HG02623 (cell line): ENCODE results near the gene EVX2.

ENCODE experiments used
- ATAC-seq: cut with Tn5 transposase; IDR thresholded peaks from one replicate; pipeline ENCODE4 v1.9.1; 2021; ENCODE audit warnings: moderate library complexity; ENCODE audit not compliant: unreplicated experiment

The EVX2 gene

DNA sequence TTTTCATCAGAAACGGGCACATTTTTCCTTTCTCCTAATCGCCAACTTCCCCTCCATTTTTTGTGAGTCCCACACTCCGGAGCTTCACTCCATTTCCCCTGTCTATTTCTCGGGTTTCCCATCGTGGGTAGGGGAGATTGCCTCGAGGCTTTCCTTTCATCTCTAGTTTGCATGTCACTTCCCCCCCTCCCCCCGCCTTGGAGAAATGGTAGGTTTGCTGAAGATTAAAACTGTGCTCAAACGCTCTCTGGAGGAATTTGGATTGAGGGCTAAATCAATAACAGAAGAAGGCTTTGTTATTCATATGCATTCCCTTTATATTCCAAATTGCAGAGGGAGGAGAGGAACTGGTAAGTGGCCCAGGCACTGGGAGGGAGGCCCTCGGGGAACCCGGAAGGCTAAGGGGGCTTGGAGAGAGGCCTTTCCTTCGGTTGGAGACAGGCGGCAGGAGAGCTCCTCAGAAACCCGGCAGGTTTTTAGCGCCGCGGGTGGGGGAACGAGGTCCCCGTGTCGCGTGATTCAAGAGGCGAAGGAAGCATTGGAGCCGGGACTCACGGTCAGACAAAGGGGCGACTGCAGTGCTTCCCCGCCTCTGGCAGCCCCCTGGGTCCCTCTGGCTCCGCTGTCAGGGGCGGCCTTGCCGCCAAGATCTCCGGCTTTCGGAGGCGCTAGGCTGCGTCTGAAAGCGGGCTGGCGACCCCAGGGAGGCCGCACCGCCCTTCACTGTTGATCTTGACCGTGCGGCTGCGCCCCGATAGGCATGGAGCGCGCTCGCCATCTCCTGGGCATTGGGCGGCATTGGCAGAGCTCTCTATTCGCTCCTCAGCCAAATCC lies 13.4 kb upstream of the EVX2 start:
- ATAC-seq, result peak; percentile 79

DNA sequence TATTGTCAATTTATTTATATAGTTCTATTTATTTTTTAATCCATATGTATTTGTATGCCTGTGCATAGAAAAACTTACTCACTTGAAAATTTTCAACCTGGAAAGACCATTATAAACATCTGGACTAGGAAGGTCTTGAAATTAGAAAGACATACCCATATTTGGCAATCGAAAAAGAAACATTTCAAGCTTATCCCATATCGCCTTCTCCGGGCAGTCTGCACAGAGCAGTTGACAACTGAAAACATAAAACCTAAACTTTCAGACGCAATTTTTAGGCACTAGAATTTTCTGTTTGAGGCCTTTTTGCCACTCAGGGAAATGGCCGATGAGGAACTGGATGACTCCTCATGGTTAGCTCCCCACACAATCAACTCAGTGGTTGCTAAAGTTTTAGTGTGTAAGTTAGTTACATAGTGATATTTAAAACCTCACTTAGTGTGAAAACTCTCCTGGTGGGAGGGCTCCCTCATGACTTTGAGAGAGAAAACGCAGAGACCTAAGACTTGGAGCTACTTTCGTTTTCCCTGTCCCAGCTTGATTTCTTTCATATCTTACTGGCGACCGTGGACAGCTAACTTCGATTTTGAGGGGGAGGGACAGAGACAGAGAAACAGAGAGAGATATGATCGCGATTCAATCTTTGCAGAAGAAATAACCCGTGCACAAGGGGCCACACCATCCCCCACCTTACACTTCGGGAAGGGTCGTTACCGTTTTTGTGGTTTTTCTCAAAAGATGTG lies 12.7 kb upstream of the EVX2 start:
- no peak for ATAC-seq

DNA sequence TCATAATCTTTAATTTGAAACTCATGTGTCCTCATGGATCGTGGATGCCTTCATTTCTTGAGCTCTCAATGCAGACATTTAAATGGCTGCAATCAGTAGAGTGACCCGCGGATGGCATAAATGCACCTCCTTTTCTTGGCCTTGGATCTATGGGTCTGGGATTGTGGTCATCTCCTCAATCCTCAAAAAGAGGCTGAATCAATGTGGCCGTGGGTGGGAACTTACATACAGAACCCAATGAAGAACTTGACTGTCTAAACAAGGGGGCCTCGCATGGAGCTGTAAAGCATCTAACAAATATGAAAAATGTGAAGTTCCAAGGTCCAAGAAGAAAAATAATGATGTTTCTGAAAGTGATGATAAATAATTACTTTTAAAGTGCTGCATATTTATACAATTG lies 11.7 kb upstream of the EVX2 start:
- no peak for ATAC-seq

DNA sequence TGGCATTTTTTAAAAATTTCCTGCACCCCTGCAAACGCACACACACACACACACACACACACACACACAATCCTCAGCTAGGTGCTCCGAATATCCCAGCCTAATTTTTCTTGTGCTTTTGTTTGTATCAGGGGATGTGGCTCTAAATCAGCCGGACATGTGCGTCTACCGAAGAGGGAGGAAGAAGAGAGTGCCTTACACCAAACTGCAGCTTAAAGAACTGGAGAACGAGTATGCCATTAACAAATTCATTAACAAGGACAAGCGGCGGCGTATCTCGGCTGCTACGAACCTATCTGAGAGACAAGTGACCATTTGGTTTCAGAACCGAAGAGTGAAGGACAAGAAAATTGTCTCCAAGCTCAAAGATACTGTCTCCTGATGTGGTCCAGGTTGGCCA lies 10.6 kb upstream of the EVX2 start:
- ATAC-seq, result no peak

DNA sequence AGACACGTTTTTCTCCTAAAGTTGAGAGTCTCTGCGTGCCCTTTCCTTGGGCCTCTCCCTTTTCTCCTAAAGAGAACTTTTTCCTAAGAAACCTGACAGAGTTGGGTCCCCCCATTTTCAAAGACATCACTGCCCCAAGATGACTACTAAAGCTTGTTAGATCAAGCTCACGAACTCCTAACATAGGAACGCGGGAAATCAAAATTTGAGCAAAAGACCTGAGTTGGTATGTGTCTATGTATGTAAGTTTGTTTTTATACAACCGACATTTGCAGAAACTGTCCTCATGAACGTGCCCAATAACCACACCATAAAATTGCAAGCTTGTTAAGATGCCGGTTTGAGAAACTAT lies 10.1 kb upstream of the EVX2 start:
- no peak for ATAC-seq

DNA sequence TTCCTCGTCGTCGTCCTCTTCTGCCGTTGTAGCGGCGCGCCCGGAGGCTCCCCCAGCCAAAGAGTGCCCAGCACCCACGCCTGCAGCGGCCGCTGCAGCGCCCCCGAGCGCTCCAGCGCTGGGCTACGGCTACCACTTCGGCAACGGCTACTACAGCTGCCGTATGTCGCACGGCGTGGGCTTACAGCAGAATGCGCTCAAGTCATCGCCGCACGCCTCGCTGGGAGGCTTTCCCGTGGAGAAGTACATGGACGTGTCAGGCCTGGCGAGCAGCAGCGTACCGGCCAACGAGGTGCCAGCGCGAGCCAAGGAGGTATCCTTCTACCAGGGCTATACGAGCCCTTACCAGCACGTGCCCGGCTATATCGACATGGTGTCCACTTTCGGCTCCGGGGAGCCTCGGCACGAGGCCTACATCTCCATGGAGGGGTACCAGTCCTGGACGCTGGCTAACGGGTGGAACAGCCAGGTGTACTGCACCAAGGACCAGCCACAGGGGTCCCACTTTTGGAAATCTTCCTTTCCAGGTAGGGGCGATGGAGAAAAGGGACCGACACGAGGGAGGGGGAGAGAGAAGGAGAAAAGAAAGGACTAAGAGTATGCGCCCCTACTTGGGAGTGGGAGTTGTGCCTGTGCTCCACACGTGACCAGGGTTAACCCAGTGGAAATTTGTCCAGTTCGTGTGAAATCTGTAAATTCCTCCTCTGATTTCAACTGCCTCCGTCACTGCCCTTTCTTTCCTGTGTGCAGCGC lies 9.6 kb upstream of the EVX2 start:
- ATAC-seq, result no peak

DNA sequence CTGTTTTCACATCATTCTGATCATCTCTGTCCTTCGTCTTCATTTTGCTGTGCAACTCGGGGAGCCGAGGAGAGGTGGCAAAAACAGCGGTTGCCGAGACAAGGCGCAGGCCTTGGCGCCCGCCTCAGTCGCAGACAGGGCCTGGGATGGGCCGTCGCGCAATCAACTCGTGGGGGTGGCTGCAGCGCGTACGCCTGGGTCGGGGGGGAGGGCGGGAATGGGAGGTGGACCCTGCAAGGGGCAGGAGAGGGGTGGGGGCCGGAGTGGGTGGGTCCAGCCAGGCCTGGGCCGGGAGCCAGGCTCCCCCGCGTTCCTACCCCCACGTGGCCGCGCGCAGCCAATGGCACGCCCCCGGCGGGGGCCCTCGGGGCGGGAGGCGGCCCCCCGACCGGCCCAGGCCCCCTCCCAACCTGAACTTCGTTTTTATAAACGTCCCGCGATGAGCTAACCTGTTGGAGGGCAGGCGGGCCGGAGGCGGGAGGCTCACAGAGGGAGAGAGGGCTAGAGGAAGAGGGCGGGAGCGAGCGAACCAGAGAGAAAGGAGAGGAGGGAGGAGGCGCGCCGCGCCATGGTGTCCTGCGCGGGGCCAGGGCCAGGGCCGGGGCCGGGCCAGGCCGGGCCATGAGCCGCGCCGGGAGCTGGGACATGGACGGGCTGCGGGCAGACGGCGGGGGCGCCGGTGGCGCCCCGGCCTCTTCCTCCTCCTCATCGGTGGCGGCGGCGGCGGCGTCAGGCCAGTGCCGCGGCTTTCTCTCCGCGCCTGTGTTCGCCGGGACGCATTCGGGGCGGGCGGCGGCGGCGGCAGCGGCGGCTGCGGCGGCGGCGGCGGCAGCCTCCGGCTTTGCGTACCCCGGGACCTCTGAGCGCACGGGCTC lies 8.7 kb upstream of the EVX2 start, which contains the start of gene HOXD13:
Gene HOXD13, plus strand, starts transcription at position 452 of the 875 bp plus-strand sequence. Its CDS starts 170 bp downstream, at position 622.
- ATAC-seq, result no peak

DNA sequence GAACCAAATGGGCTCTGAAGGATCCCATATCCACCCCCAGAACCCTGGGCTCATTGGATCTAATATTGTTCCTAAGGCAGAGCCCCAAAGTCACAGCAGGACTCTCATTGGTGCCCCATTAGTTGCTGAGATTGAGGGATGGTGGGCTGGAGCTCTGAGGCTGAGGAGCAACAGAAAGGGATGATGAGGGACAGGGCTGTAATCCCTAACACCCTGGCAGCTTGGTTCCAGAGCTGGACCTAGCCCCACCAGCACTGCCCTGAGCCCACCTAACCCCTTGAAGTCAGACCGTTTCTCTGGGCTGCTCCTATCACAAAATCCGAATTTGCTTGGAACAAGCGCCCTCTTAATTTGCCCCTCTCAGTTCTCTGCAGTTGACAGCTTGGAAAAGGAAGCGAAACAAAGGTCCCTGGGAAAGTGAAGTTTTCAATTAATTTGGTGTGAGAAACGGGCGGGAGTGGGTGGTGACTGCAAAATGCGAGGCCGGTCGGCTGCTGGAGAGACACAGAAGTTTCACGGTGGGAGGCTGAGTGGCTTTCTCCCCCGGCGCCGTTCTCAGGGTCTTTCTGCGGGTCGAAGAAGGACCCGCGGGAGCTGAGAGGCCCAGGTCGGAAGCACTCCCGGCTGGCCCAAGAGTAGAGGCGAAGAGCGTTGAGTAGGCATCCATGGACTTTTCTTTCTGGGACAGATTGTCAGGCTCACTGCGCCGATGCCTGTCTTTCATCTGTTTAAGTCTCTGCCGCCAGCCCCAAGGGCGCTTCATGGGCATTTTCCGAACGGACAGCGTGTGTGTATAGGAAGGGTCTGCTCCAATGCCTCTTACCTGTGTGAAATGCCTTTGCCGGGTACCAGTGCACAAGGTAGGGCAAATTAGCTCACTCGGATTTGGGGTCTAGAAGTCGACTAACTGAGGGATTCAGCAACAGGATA lies 7.8 kb upstream of the EVX2 start:
- no peak for ATAC-seq

DNA sequence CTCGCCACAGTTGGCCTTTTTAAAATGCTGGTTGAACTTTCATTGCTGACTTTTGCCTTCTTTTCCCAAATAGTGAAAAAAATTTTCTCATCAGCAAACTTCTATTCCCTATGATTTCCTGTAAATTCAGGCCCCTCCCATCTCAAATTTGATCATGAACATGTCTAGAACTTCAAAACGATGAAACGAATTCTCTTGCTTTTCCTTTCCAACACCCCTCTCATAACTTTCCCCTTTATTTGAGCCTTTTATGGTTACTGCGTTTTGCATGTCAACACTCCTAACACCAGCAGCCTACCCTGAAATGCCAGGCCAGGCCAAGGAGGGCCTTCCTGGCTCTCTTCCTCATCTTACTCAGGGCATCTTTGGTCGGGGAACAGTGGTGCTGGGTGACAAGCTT lies 7.1 kb upstream of the EVX2 start:
- ATAC-seq, result no peak

DNA sequence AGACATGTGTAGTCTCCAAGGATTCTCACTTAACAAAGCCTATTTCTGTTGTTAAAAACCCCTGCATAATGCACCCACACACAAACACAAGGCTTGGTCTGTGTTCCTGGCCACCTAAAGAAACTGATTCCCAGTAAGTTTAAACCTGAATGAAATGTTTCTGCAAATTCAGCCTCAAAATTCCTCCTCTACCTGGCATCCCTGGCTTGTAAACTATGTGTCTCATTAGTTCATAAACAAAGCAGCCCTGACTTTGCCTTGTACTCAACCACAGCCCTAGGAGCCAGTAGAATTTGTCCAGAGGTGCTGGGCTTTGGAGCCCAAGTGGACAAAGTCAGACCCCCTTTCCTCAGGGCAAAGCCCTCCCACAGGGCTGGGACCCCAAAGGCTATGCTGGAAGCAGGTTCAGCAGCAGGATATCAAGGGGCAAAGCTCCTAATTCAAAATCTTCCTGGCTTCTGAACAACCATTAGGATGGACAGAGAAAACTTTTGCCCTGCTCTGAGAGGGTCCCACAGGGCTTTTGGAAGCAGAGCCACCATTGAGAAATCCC lies 6.2 kb upstream of the EVX2 start:
- no peak for ATAC-seq

DNA sequence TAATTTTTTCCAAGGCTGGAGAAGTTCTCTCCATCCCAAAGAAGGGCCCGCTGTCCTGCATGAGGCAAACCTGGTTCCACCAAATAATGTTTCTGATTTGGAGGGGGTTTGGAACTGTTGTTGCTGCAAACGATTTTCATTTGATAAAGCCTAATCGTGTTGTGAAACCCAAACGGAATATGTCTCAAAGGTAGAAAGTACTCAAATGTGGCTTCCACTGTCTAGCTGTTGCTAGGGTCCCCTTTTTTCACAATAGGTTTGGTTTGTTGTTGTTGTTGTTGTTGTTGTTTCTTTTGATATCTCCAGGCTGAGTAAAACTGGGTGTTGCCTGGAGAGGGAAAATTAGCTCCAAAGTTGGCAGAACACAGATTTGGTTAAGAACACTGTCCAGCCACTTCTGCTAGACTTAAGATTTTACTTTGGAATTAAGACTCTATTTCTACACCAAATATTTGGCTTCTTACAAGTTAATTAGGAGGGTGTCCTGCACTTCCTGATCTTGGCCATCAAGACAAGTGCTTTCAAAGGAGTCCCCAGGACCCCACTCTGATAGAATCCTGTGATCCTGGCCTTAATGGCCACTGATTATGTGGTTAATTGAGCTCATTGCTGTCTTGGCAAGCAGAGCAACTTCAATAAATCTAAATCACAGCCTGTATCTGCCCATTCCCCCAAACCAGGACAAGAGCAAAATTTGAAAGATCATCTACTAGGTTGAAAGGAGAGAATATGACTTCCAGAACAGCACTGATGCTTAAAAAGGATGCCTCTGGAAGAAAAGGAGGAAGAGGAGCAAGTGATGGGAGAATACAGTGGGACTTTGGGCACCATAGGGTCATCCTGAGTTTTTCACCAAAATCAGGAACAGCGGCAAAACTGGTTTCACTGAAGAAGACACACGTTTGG lies 5.4 kb upstream of the EVX2 start:
- no peak for ATAC-seq

DNA sequence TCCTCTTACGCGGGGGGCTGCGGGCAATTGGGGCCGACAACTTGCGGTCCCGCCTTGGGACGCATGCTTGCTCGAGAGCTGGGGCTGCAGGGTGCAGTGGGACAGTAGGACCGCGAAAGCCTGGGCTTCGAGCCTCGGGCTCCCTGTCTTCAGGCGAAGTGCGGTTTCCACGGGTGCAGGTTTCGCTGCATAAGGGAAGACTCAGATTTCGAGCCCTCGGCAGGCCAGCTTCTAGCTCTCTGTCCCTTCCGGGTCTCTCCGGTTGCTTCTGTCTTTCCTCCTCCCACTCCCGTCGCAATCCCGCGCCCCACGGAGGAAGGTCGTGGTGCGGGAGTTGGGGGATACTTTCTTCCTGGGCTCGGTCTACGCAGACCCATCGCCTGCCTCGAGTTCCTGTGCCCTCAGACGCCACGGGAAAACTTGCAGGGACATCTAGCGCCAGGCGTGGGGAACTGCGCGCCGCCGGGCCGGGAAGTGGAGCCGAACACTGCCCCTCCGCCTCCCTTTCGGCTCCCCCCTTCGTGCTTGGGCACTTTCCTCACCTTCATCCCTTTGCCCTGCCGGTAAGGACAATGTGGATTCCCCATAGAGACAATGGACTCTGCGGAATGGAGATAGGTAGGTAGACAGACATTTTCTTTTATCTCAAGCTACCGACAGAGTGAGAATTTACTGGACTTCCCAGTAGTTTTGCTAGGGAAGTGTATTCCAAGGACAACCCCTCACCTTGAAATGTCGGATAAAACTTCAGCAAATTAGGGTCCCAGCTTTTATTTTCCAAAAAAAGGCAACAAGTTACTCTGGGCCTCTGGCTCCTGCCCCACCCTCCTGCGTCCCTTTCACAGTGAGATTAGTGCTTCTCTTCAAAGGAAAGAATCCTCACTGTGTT lies 4.5 kb upstream of the EVX2 start:
- no peak for ATAC-seq

DNA sequence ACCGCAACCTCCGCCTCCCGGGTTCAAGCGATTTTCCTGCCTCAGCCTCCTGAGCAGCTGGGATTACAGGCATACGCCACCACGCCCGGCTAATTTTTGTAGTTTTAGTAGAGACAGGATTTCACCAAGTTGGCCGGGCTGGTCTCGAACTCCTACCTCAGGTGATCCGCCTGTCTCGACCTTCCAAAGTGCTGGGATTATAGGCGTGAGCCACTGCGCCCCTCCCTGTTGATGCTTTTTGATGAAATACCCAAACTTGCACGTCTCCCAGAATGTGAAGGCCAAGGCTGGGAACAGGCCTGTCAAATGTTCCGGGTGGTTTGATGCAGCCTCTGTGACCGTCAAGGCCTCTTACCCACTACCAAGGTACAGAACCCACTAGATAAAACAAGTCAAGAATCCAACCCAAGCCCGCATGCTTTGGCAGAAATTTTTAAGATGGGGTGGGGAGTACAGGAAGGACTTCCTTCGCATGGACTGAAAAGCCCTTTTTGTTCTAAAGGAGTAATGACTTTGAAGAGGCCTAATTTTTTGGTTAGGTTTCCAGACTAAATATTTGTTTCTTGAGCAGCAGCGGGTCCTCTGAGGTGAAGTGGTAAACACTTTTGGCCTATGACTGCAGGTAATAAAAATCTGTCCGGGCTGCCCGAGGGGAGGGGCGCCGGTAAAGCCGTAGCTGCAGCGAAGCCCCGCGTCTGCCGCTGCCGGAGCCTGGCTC lies 3.7 kb upstream of the EVX2 start:
- no peak for ATAC-seq

DNA sequence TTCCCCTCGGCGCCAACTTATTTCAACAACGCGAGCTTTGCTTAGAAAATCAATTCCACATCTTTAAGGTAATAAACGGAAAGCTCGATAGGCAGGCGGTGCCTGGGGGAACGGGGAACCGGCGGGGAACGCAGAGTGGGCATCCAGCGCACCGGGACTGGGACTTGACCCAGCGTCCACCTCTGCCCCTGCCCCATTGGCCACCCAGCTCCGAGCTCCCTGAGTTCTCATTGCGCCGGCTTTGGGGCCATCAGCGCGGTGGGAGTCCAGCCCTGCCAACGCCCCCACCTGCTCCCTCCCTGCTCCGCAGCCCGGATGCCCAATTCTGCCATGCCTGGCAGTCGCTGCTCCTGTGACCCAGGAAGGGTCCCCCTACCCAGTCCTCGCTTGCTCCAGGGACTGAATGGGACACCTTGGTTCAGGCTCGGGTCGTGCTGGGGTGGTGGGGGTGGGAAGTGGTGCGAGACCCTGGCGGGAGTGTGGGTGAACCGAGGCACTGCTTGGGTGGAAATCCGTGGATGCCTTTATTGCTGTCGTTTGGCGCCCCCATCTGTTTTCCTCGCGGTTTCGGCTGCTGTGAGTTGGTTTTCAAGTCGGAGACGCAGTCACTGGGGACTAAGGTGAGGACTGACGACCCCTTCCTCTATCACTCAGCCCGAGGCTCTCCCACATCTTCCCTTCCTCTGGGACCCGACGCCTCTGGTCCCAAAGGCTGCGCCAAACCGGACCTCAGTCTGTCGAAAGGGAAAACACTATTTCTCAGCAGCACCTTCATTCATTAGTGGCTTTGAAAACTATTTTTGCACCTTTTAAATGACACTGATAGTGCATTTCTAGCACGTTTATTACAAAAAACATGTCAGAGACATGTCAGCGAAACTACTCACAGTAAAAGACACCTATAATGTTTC lies 2.4 kb upstream of the EVX2 start:
- ATAC-seq, result no peak

DNA sequence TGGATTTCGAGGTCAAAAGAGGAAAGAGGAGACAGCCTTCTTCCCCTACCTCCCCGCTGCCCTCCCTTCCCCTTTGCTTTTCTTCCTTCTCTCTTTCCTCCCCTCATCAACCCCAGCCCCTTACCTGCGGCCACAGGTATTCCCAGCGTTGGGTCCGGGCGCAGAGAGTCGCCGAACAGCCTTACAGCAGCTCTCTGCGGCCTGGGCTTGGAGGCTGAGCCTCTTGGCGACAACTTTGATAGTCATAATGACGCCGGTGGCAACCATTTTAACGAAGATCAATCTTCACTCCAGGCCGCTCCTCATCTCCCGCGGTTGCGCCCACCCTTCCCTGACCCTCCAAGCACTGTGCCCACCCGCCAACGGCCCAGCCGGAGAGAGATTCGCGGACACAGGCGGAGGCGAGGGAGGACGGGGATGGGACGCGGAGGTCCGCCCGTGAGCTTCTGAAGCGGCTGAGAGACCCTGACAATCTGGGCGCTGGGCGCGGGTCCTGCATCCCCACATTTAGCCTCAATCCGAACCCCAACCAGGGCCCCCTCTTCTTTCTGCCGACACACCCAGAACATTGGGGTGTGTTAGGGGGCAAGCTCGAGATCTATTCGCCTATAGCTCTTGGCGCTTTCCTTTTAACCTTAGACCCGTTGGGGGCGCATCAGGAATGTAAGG lies 1.5 kb upstream of the EVX2 start:
- no peak for ATAC-seq
